IPS-18a (cell line): ENCODE results near the gene THSD7A.

Experiments used
- H3K27ac ChIP-seq: one replicate; pipeline ENCODE4 v1.5.1; 2013; ENCODE audit warnings: low read length
- H3K27me3 ChIP-seq: one replicate; pipeline ENCODE4 v1.6.1; 2013; ENCODE audit warnings: mild to moderate bottlenecking, low read length; ENCODE audit not compliant: control insufficient read depth, insufficient read depth
- H3K36me3 ChIP-seq: one replicate; pipeline ENCODE4 v1.6.1; 2013; ENCODE audit warnings: low read depth, low read length; ENCODE audit not compliant: control insufficient read depth
- H3K4me1 ChIP-seq: one replicate; pipeline ENCODE4 v1.6.1; 2013; ENCODE audit warnings: low read depth, low read length; ENCODE audit not compliant: control insufficient read depth
- H3K4me3 ChIP-seq: one replicate; pipeline ENCODE4 v1.5.1; 2013; ENCODE audit warnings: low read length
- H3K9ac ChIP-seq: one replicate; pipeline ENCODE4 v1.6.1; 2013; ENCODE audit warnings: mild to moderate bottlenecking, low read length, moderate library complexity
- H3K9me3 ChIP-seq: one replicate; pipeline ENCODE4 v1.6.1; 2013; ENCODE audit warnings: low read depth, low read length; ENCODE audit not compliant: control insufficient read depth

THSD7A gene

DNA sequence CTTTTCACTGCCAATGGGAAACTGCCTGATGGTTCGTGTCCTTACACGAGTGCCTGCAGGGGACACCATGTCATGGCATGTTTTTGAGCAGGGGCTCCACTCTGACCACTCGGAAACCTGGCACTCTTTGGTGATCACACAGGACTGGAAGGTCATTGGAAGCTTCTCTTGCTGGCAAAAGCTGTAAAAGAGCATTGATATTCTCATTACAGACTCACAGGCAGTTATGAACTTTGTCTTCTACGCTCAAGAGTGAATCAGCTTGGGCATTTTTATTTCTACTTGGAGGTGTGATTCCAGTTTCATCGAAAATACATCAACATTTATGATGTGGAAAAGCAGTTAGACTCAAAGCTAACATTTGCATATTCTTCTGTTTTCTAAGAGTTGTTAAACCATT, 238.7 kb downstream of the THSD7A start:
- no peak overlapping the region for H3K9ac ChIP-seq
- no peak overlapping the region for H3K4me3 ChIP-seq
- H3K9me3 ChIP-seq: no peaks in the 10 kb centered on the region
- no peaks in the 10 kb centered on the region for H3K4me1 ChIP-seq
- no peaks in the 10 kb centered on the region for H3K36me3 ChIP-seq
- H3K27ac ChIP-seq: no peak overlapping the region
- H3K27me3 ChIP-seq: no peaks in the 10 kb centered on the region

GRCh38 chr7:11592699-11593098, 239.3 kb downstream of the THSD7A start:
- Histone ChIP-seq H3K4me3 (no peak overlapping the region), H3K36me3 (no peaks in the 10 kb centered on the region)

DNA sequence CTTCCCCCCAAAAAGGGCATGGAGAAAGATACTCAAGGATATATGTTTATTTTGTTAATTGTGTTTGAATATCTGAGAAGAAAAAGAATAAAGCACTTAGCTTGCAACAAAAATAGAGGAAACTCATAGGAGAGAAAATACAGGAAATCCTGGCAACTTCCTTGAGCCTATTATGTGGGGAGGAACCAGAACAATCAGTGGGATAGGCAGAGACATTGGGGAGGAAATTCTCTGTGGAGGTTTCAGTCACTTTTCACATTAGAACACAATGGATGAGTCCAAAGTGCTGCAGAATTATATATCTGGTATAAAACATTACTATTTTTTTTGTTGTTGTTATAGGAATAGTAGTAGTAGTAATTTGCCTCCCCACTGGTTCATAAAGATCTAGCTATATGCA, 240.1 kb downstream of the THSD7A start:
- H3K9ac ChIP-seq: no peak overlapping the region
- no peak overlapping the region for H3K4me3 ChIP-seq
- H3K9me3 ChIP-seq: no peaks in the 10 kb centered on the region
- H3K27me3 ChIP-seq: no peaks in the 10 kb centered on the region
- H3K27ac ChIP-seq: no peak overlapping the region
- no peaks in the 10 kb centered on the region for H3K36me3 ChIP-seq
- no peaks in the 10 kb centered on the region for H3K4me1 ChIP-seq

More at GRCh38 chr7:11592699-11593098, 239.3 kb downstream of the THSD7A start:
- Histone ChIP-seq H3K9ac (no peak overlapping the region), H3K27me3 (no peaks in the 10 kb centered on the region), H3K4me1 (no peaks in the 10 kb centered on the region), H3K27ac (no peak overlapping the region), H3K9me3 (no peaks in the 10 kb centered on the region)

DNA sequence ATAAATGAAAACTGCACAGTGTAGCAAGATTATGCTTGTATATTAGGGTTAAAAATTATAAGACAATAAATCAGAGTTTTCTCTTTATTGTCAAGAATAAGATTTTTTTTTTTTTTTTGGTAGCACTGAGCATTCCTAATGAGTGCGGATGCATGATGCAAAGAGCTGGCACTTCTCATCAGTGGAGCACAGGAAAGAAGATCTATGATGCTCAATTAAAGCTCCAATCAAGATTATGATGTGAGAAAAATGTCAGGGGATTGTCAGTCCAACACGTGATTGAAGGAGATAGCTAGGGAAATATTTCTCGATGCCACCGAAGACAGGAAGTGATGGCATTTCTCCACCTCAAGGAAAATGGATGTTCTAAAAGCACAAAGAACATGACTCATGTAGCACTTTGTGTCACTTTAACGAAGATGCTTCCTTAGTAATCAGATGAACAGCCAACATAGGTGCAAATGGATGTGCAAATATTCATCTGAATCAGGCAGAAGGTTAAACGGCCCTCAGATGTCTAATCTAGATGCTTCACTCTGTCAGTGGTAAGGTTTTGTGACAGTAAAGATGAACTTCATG, 240.9 kb downstream of the THSD7A start:
- no peaks in the 10 kb centered on the region for H3K4me1 ChIP-seq
- no peaks in the 10 kb centered on the region for H3K36me3 ChIP-seq
- H3K4me3 ChIP-seq: no peak overlapping the region
- H3K27ac ChIP-seq: no peak overlapping the region
- no peaks in the 10 kb centered on the region for H3K9me3 ChIP-seq
- H3K9ac ChIP-seq: no peak overlapping the region
- no peaks in the 10 kb centered on the region for H3K27me3 ChIP-seq

DNA sequence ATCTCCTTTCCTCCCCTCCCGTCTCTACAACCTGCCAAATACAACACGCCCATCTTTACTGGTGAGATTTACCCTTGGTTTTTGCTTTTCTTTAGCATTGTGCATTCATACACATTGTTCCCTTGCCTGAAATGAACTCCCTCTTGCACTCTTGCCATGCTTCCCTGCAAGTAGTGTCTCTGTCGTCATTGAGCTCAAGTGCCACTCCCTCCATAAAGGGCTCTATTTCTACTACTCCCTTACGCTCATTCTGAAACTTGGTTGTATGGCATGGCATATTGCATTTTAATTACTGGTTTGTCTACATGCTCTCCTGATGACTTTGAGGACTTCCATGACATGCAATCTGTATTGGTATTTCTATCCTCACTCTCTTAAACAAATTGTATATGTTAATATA, 242.7 kb downstream of the THSD7A start:
- H3K27ac ChIP-seq: no peak overlapping the region
- H3K9ac ChIP-seq: no peak overlapping the region
- no peak overlapping the region for H3K4me3 ChIP-seq
- no peaks in the 10 kb centered on the region for H3K9me3 ChIP-seq
- H3K4me1 ChIP-seq: no peaks in the 10 kb centered on the region
- H3K36me3 ChIP-seq: no peaks in the 10 kb centered on the region
- no peaks in the 10 kb centered on the region for H3K27me3 ChIP-seq

DNA sequence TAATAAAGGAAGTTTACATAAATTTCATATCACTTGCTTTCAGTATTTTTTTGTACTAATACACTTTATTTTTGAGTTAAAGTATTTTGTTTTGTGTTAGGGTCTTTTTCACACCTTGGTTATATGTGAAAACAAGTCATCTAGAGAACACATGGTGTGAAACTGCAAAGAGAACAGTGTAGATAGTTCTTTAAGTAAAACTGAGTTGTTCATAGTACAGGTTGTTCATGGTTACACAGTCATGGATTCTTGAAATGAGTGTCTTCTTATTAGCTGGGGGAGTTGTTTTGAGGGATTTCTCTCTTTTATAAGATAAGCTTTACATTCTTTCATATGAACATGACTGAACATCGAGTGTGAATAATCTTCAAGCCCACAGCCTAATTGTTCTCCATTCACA, 244.2 kb downstream of the THSD7A start:
- H3K27ac ChIP-seq: no peak overlapping the region
- no peaks in the 10 kb centered on the region for H3K36me3 ChIP-seq
- H3K4me3 ChIP-seq: no peak overlapping the region
- H3K9ac ChIP-seq: no peak overlapping the region
- H3K4me1 ChIP-seq: no peaks in the 10 kb centered on the region
- no peaks in the 10 kb centered on the region for H3K27me3 ChIP-seq
- H3K9me3 ChIP-seq: no peaks in the 10 kb centered on the region

DNA sequence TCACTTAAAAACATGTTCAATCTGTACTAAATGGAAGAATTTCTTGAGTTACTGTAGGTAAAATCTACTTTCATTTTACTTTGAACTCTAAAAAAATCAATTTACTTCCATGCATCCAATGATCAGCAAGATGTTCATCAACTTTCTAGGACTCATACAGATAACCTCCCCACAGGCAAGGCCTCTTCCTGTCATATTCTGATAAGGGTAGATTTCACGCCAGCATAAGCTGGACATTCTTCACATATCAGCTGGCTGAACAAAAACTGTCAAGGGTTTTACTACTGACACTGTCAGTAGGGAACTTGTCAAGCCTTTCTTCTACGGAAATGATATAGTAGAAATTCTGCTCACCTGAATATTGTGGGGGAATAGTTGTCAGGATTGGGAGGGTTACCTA, 244.9 kb downstream of the THSD7A start:
- Histone ChIP-seq H3K9ac (no peak overlapping the region), H3K27ac (no peak overlapping the region), H3K4me3 (no peak overlapping the region), H3K9me3 (no peaks in the 10 kb centered on the region), H3K4me1 (no peaks in the 10 kb centered on the region), H3K27me3 (no peaks in the 10 kb centered on the region), H3K36me3 (no peaks in the 10 kb centered on the region)

DNA sequence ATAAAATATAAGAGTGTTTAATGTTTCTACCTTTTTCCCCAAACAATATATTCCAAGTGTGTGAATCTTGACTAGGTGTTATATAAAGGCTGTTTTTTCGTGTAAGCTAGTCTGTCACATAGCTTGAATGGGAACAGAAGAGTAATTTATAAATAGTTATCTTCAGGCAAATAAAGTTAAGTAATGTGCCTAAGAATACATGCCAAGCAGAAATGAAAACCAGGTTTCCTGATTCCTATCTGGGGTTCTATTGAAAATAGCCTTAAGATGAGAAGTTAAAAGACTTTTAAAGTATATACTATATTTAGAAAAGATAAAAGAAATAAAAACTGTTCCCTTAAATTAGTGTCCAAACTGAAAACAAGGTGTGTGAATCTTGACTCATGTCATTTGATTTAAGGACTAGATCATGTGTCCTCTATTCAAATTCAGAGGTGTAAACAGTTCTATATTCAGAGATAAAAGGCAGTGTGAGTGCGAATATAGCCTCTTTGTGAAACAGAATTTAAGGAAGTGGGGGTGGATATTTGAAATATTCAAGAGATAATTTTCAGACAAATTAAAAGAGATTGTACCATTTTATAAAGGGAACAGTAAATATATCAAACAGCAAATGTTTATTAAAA, 247.5 kb downstream of the THSD7A start:
- Histone ChIP-seq H3K27ac (no peak overlapping the region), H3K27me3 (no peaks in the 10 kb centered on the region), H3K9ac (no peak overlapping the region), H3K9me3 (no peaks in the 10 kb centered on the region), H3K4me3 (no peak overlapping the region), H3K36me3 (no peaks in the 10 kb centered on the region), H3K4me1 (no peaks in the 10 kb centered on the region)

DNA sequence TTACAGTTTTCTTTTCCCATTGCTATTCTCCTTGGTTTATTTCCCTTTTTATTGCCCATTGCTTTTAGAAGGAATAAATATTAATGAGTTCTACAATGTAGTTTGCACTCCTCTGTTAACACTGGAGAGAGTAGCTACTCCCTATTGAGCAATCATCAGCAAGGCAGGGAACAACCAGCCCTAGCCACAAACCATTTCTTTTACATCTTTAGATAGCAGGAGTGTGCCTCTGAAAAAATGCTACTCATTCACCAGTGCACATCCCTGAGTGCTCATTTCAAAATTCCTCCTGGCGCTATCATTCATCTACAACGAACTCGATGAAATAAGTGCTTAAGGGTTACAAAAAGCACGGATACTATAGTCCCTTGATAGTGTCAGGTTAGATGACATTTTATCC, 252.9 kb downstream of the THSD7A start:
- H3K36me3 ChIP-seq: no peaks in the 10 kb centered on the region
- peaks cover 3% of the 10 kb centered on the region for H3K4me1 ChIP-seq
- H3K27ac ChIP-seq: no peak overlapping the region
- H3K4me3 ChIP-seq: no peak overlapping the region
- no peaks in the 10 kb centered on the region for H3K27me3 ChIP-seq
- H3K9ac ChIP-seq: no peak overlapping the region
- H3K9me3 ChIP-seq: no peaks in the 10 kb centered on the region

DNA sequence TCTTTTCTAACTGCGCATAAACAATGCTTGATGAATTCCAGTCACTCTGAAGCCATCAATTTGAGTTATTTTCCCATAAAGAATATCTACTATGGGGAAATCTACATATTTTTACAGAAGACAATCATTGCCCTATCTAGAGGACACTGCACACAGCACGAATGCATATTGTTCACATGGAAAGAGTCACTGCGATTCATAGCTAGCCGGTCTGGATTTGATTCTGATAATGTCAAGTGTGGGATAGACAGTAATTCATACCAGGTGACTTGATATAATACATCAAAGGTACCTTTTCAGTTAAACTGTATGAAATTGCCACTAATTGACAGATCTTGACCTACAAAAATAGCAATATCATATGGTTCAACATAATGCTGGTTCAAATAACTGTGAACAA, 255.7 kb downstream of the THSD7A start:
- H3K9ac ChIP-seq: no peak overlapping the region
- no peaks in the 10 kb centered on the region for H3K27me3 ChIP-seq
- no peak overlapping the region for H3K4me3 ChIP-seq
- no peaks in the 10 kb centered on the region for H3K36me3 ChIP-seq
- peaks cover 3% of the 10 kb centered on the region for H3K4me1 ChIP-seq
- no peaks in the 10 kb centered on the region for H3K9me3 ChIP-seq
- H3K27ac ChIP-seq: no peak overlapping the region

DNA sequence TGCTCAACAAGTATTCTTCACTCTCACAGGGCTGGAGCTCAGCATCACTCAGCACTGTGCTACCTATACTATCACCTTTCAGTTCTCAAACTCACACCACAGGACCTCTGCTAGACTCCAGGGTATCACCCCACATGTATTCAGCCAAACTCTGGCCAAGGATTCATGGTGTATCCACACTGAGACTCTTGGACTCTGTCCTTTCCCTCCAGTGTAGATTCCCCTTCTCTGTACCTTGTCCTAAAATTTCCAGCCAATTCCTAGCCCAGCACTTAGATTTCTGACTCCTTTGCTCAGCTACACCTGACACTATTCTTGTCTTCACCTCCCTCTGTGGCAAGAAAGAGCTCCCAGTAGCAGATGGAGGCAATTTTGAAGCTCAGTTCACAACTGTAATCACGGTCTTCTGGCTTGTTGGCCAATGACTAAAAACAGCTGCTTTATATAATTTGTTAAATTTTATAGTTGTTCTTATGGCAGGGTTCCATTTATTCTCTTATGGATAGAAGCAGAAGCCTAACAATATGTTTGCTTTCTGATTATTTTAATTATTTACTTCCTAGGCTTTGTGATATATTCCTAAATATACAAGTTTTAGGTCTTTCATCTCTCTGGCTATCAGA, 258.8 kb downstream of the THSD7A start:
- no peaks in the 10 kb centered on the region for H3K36me3 ChIP-seq
- no peak overlapping the region for H3K4me3 ChIP-seq
- no peak overlapping the region for H3K27ac ChIP-seq
- peaks cover 3% of the 10 kb centered on the region for H3K4me1 ChIP-seq
- H3K9me3 ChIP-seq: no peaks in the 10 kb centered on the region
- no peak overlapping the region for H3K9ac ChIP-seq
- no peaks in the 10 kb centered on the region for H3K27me3 ChIP-seq
